A549 (cell line): ENCODE data around the gene EIF4EBP3. TPM values are rescaled to one million over a fixed set of nuclear protein-coding genes. Genes with fewer than 3 reads are reported as not detected.

Source experiments
- ATAC-seq, 2 experiments: fragments of 200-7000 bp in 1 of 2; fragments of >200 bp in 1 of 2; cut with Nextera tagmentation in 1 of 2; cut with Tn5 transposase in 1 of 2; 3 replicates each; pipeline versions ENCODE4 v1.8.0 to v1.9.1; 2018 to 2020; ENCODE audit warnings: mild to moderate bottlenecking in 1 of 2, moderate library complexity in 1 of 2
- CTCF ChIA-PET: fragments of 300-600 bp; sonication (Branson Sonifier 250); formaldehyde crosslinking; extraction: SDS; loops from one replicate; lab custom pipeline; 2021; ENCODE audit warnings: antibody characterized with exemption, inconsistent platforms; lab: Yijun Ruan, JAX
- POLR2A ChIA-PET: fragments of 350-600 bp; formaldehyde crosslinking; extraction: SDS; loops from one replicate; lab custom pipeline; 2021; ENCODE audit warnings: antibody characterized with exemption, inconsistent platforms; lab: Yijun Ruan, JAX
- DNase-seq, 2 experiments: peaks; one replicate each; pipeline versions ENCODE4 v3.0.0 to v3.0.0-alpha.2; 2011 to 2016; ENCODE audit warnings: low read depth in 1 of 2, low spot score in 1 of 2
- FAIRE-seq: peaks from 2 replicates; lab custom pipeline; 2011; peaks lifted over from hg19 to GRCh38; lab: Jason Lieb, UNC
- H3K27ac ChIP-seq, 2 experiments: fragments of >200 bp; sonication (Bioruptor Twin); formaldehyde crosslinking; 3 replicates each; pipeline ENCODE4 v1.5.1; 2016 to 2017
- H3K4me1 ChIP-seq: fragments of >200 bp; sonication (Bioruptor Twin); formaldehyde crosslinking; 3 replicates; pipeline ENCODE4 v1.6.1; 2016
- H3K4me2 ChIP-seq: fragments of >200 bp; sonication (Bioruptor Twin); formaldehyde crosslinking; 3 replicates; pipeline ENCODE4 v1.6.1; 2016
- H3K4me3 ChIP-seq: fragments of >200 bp; sonication (Bioruptor Twin); formaldehyde crosslinking; 3 replicates; pipeline ENCODE4 v1.5.1; 2016
- H3K9me3 ChIP-seq: fragments of >200 bp; sonication (Bioruptor Twin); formaldehyde crosslinking; 3 replicates; pipeline ENCODE4 v1.6.1; 2016
- BHLHE40 ChIP-seq: IDR thresholded peaks from 2 replicates; pipeline ENCODE4 v1.6.1; 2012; ENCODE audit warnings: low read depth, low read length, inconsistent platforms
- CBX2 ChIP-seq: fragments of 200-600 bp; sonication (generic); IDR thresholded peaks from 2 replicates; pipeline ENCODE4 v1.6.1; 2016; ENCODE audit warnings: low read depth, mild to moderate bottlenecking, borderline replicate concordance
- CBX8 ChIP-seq: fragments of 200-600 bp; sonication (generic); IDR thresholded peaks from 2 replicates; pipeline ENCODE4 v1.6.1; 2016
- EHF ChIP-seq: fragments of 250-450 bp; sonication (Bioruptor Pico); IDR thresholded peaks from 2 replicates; pipeline ENCODE4 v1.5.0; 2020; ENCODE audit warnings: mild to moderate bottlenecking
- EHMT2 ChIP-seq: fragments of 200-600 bp; sonication (generic); IDR thresholded peaks from 2 replicates; pipeline ENCODE4 v1.6.1; 2016; ENCODE audit warnings: antibody characterized with exemption, low read depth, mild to moderate bottlenecking, moderate library complexity
- EP300 ChIP-seq, 2 experiments: fragments of >200 bp; sonication (Bioruptor Twin); formaldehyde crosslinking; IDR thresholded peaks; 2 replicates in 1 of 2; 3 replicates in 1 of 2; pipeline ENCODE4 v1.6.1; 2016 to 2017
- ESRRA ChIP-seq: fragments of 150-350 bp; IDR thresholded peaks from 2 replicates; pipeline ENCODE4 v1.6.1; 2014; ENCODE audit warnings: mild to moderate bottlenecking, low read length, borderline replicate concordance
- FOSL2 ChIP-seq, 2 experiments: fragments of 450-650 bp in 1 of 2; fragments of >200 bp in 1 of 2; sonication (Bioruptor Twin) in 1 of 2; formaldehyde crosslinking; IDR thresholded peaks; 2 replicates each; pipeline versions ENCODE4 v1.5.0 to v1.6.1; 2016 to 2020; ENCODE audit warnings: mild to moderate bottlenecking in 1 of 2, moderate library complexity in 1 of 2
- FOXS1 ChIP-seq: fragments of 250-450 bp; sonication (Bioruptor Pico); IDR thresholded peaks from 2 replicates; pipeline ENCODE4 v1.5.0; 2020; ENCODE audit warnings: mild to moderate bottlenecking, moderate library complexity
- GATA3 ChIP-seq: IDR thresholded peaks from 2 replicates; pipeline ENCODE4 v1.6.1; 2012; ENCODE audit warnings: borderline replicate concordance
- HDAC2 ChIP-seq: fragments of 200-600 bp; sonication (generic); IDR thresholded peaks from 2 replicates; pipeline ENCODE4 v1.6.1; 2016
- HMGXB4 ChIP-seq: fragments of 250-450 bp; sonication (Bioruptor Pico); IDR thresholded peaks from 2 replicates; pipeline ENCODE4 v1.5.0; 2021; ENCODE audit warnings: mild to moderate bottlenecking, moderate library complexity, borderline replicate concordance
- HOXA7 ChIP-seq: fragments of 250-450 bp; sonication (Bioruptor Pico); IDR thresholded peaks from 2 replicates; pipeline ENCODE4 v1.5.0; 2020; ENCODE audit warnings: mild to moderate bottlenecking, moderate library complexity
- HOXB13 ChIP-seq: fragments of 250-450 bp; sonication (Bioruptor Pico); IDR thresholded peaks from 2 replicates; pipeline ENCODE4 v1.5.0; 2020; ENCODE audit warnings: low read depth, mild to moderate bottlenecking, moderate library complexity
- HOXB5 ChIP-seq: fragments of 250-450 bp; sonication (Bioruptor Pico); IDR thresholded peaks from 2 replicates; pipeline ENCODE4 v1.5.0; 2020; ENCODE audit warnings: mild to moderate bottlenecking, moderate library complexity
- JUNB ChIP-seq: fragments of >200 bp; sonication (Bioruptor Twin); formaldehyde crosslinking; IDR thresholded peaks from 2 replicates; pipeline ENCODE4 v1.6.1; 2016
- KDM5A ChIP-seq: fragments of 200-600 bp; sonication (generic); IDR thresholded peaks from 2 replicates; pipeline ENCODE4 v1.6.1; 2016; ENCODE audit warnings: antibody characterized with exemption, mild to moderate bottlenecking
- MAX ChIP-seq: IDR thresholded peaks from 2 replicates; pipeline ENCODE4 v1.6.1; 2012
- MYC ChIP-seq: IDR thresholded peaks from 2 replicates; pipeline ENCODE4 v1.6.1; 2012; ENCODE audit warnings: mild to moderate bottlenecking, inconsistent platforms, low read length, improper control_type of control experiment, borderline replicate concordance
- PBX3 ChIP-seq: IDR thresholded peaks from 2 replicates; pipeline ENCODE4 v1.6.1; 2012
- PHF8 ChIP-seq: fragments of 200-600 bp; sonication (generic); IDR thresholded peaks from 2 replicates; pipeline ENCODE4 v1.6.1; 2016; ENCODE audit warnings: low read depth, mild to moderate bottlenecking, antibody characterized with exemption, moderate library complexity, borderline replicate concordance
- POLR2AphosphoS2 ChIP-seq: conservative IDR thresholded peaks from 2 replicates; pipeline ENCODE4 v1.6.1; 2012; ENCODE audit warnings: low read length, improper control_type of control experiment, inconsistent platforms
- RARB ChIP-seq: fragments of 250-450 bp; sonication (Bioruptor Pico); IDR thresholded peaks from 2 replicates; pipeline ENCODE4 v1.8.0; 2021; ENCODE audit warnings: mild to moderate bottlenecking, moderate library complexity
- RCOR1 ChIP-seq: fragments of 150-350 bp; IDR thresholded peaks from 2 replicates; pipeline ENCODE4 v1.6.1; 2014; ENCODE audit warnings: antibody characterized with exemption, low read length, low read depth
- RFX5 ChIP-seq: fragments of 450-650 bp; IDR thresholded peaks from 2 replicates; pipeline ENCODE4 v1.7.1; 2014; ENCODE audit warnings: antibody characterized with exemption, mild to moderate bottlenecking, moderate library complexity
- TFCP2L1 ChIP-seq: fragments of 250-450 bp; sonication (Bioruptor Pico); IDR thresholded peaks from 2 replicates; pipeline ENCODE4 v1.5.0; 2021; ENCODE audit warnings: mild to moderate bottlenecking
- USF2 ChIP-seq: fragments of 450-650 bp; IDR thresholded peaks from 2 replicates; pipeline ENCODE4 v1.6.1; 2014; ENCODE audit warnings: antibody characterized with exemption
- ZC3H11A ChIP-seq: fragments of 450-650 bp; IDR thresholded peaks from 2 replicates; pipeline ENCODE4 v1.6.1; 2014; ENCODE audit warnings: antibody characterized with exemption, mild to moderate bottlenecking
- ZFP36 ChIP-seq: fragments of 450-650 bp; IDR thresholded peaks from 2 replicates; pipeline ENCODE4 v1.6.1; 2014; ENCODE audit warnings: borderline replicate concordance; ENCODE audit not compliant: partially characterized antibody
- WGBS: methylation state at CpG from one replicate; pipeline ENCODE4 v1.1.6; 2017; ENCODE audit errors: missing lambda C conversion rate; 5-methylcytosine and 5-hydroxymethylcytosine counted together
- polyA plus RNA-seq, 4 experiments: library from polyadenylated mRNA; depleted of rRNA in 3 of 4; stranded (reverse); fragments of >200 nt; fragmentation: RNase III in 1 of 4; extraction: RNeasy Plus Mini Kit Qiagen cat#74134 plus additional on column Dnase treatment in 1 of 4; gene quantifications; 2 replicates in 3 of 4; 3 replicates in 1 of 4; pipeline ENCODE4 v1.2.3, GENCODE V29; 2011 to 2017

Gene EIF4EBP3
- polyA plus RNA-seq, 2 of the 4 experiments (the other 2 are of a cell fraction) = 0.96 to 2.0 TPM

GRCh38 chr5:140513124-140513523, 34.3 kb upstream of the EIF4EBP3 start:
- no peak overlapping the region for H3K27ac ChIP-seq
- no peak for ATAC-seq
- no peak overlapping the region for H3K4me3 ChIP-seq
- no peak for TF ChIP-seq HOXB5 (CRISPR knock-in tag)
- no peak for TF ChIP-seq HOXB13 (CRISPR knock-in tag)
- TF ChIP-seq USF2 = no peak
- TF ChIP-seq BHLHE40 = no peak
- no peaks in the 10 kb centered on the region for H3K9me3 ChIP-seq
- no peak for FAIRE-seq
- H3K4me2 ChIP-seq = no peak overlapping the region
- POLR2A ChIA-PET = no interaction called here
- WGBS = 94% methylated on average over 2 of the region's 2 CpGs
- no peak for DNase-seq
- no peaks in the 10 kb centered on the region for H3K4me1 ChIP-seq
- CTCF ChIA-PET = no interaction called here

- no peak overlapping the region for H3K27ac ChIP-seq
- no peak overlapping the region for H3K4me3 ChIP-seq
- no peak for TF ChIP-seq EHMT2
- TF ChIP-seq USF2 = no peak
- no peak for TF ChIP-seq EP300 (IDR thresholded peaks at IDR 0.05)
- TF ChIP-seq BHLHE40 = no peak
- no peak for TF ChIP-seq HMGXB4 (CRISPR knock-in tag)
- no peak for TF ChIP-seq ESRRA
- no peak for TF ChIP-seq CBX8
- TF ChIP-seq PHF8 = no peak
- TF ChIP-seq EHF (CRISPR knock-in tag) = no peak
- no peak for TF ChIP-seq POLR2AphosphoS2
- TF ChIP-seq RFX5 = no peak
- no peak for TF ChIP-seq TFCP2L1 (CRISPR knock-in tag)
- TF ChIP-seq ZFP36 = no peak
- no peak overlapping the region for H3K4me2 ChIP-seq
- no peak for DNase-seq
- CTCF ChIA-PET = no interaction called here
- FAIRE-seq = no peak
- no peak for ATAC-seq
- 82% methylated on average over 2 of the region's 2 CpGs for WGBS
- no peaks in the 10 kb centered on the region for H3K9me3 ChIP-seq
- H3K4me1 ChIP-seq = no peaks in the 10 kb centered on the region
- POLR2A ChIA-PET = no interaction called here
Measured at GRCh38 chr5:140524003-140524402, 23.5 kb upstream of the EIF4EBP3 start.

- Histone ChIP-seq H3K27ac (no peak overlapping the region), H3K4me1 (no peaks in the 10 kb centered on the region), H3K4me3 (no peak overlapping the region), H3K9me3 (no peaks in the 10 kb centered on the region), H3K4me2 (no peak overlapping the region)
- ATAC-seq = no peak
- no peak for DNase-seq
- no peak for FAIRE-seq
- ChIA-PET CTCF (no interaction called here), POLR2A (interaction anchor here (0.7 kb wide), 1 partner anchor 17 kb away, joined by 3 read pairs; the partner anchor contains the start of gene SRA1)
- TF ChIP-seq MYC (no peak), GATA3 (no peak)
- 82% methylated on average over 1 of the region's 1 CpG for WGBS
Measured at GRCh38 chr5:140540227-140540626, 7.2 kb upstream of the EIF4EBP3 start.

- H3K27ac ChIP-seq = no peak overlapping the region
- CTCF ChIA-PET = no interaction called here
- ATAC-seq = no peak
- no peak overlapping the region for H3K4me2 ChIP-seq
- POLR2A ChIA-PET = no interaction called here
- H3K4me1 ChIP-seq = peaks cover 16% of the 10 kb centered on the region
- no peak for FAIRE-seq
- WGBS = 90% methylated on average over 5 of the region's 5 CpGs
- DNase-seq = no peak
- no peaks in the 10 kb centered on the region for H3K9me3 ChIP-seq
- H3K4me3 ChIP-seq = no peak overlapping the region
- TF ChIP-seq RARB (CRISPR knock-in tag) = no peak
- TF ChIP-seq POLR2AphosphoS2 = no peak
- no peak for TF ChIP-seq CBX2
- TF ChIP-seq ZC3H11A = no peak
- no peak for TF ChIP-seq RCOR1
- no peak for TF ChIP-seq JUNB
- TF ChIP-seq KDM5A = no peak
- no peak for TF ChIP-seq HDAC2
- no peak for TF ChIP-seq FOSL2 (IDR thresholded peaks at IDR 0.05)
- TF ChIP-seq FOSL2 (CRISPR knock-in tag; IDR thresholded peaks at IDR 0.05) = no peak
- TF ChIP-seq RFX5 = no peak
- TF ChIP-seq PBX3 = no peak
- TF ChIP-seq FOXS1 (CRISPR knock-in tag) = no peak
- TF ChIP-seq HOXA7 (CRISPR knock-in tag) = no peak
- TF ChIP-seq MAX = no peak
Measured at GRCh38 chr5:140542972-140543371, 4.5 kb upstream of the EIF4EBP3 start.
